SHP77 treated with DMSO at 0.1 percent for 48 hours (cell line): ENCODE data around the gene RPH3AL.
"Not testable (repeated sequence)": the region's sequence is repeated elsewhere in the genome, so short reads cannot be mapped to it uniquely, and the experiment has no call there.

ENCODE experiments used
- DNase-seq: peaks from one replicate; lab custom pipeline; 2025; lab: John Stamatoyannopoulos, UW

RPH3AL gene

GRCh38 chr17:379531-380465 lies 27.2 kb upstream of the RPH3AL start:
- no peak for DNase-seq

- peak; percentile 78 for DNase-seq
These were observed 25.5 kb upstream of the RPH3AL start for GRCh38 chr17:378068-378467.

- peak; percentile 87 for DNase-seq
These were observed 24.6 kb upstream of the RPH3AL start for GRCh38 chr17:376936-377863.

GRCh38 chr17:373613-374230 lies 21.1 kb upstream of the RPH3AL start:
- no peak for DNase-seq

GRCh38 chr17:372157-373152 lies 19.8 kb upstream of the RPH3AL start:
- DNase-seq, result no peak

- DNase-seq, result no peak
These were observed 19.0 kb upstream of the RPH3AL start for GRCh38 chr17:371583-371982.

- not testable (repeated sequence) for DNase-seq
These were observed 15.0 kb upstream of the RPH3AL start for GRCh38 chr17:367656-368055.

GRCh38 chr17:366657-367615 lies 14.3 kb upstream of the RPH3AL start:
- DNase-seq, result peak; percentile 25

GRCh38 chr17:364766-365165 lies 12.2 kb upstream of the RPH3AL start:
- no peak for DNase-seq

GRCh38 chr17:364308-364707 lies 11.7 kb upstream of the RPH3AL start:
- DNase-seq, result no peak

GRCh38 chr17:362721-363120 lies 10.1 kb upstream of the RPH3AL start:
- DNase-seq, result no peak

GRCh38 chr17:360092-360750 lies 7.6 kb upstream of the RPH3AL start:
- DNase-seq, result no peak

- DNase-seq, result no peak
These were observed 6.0 kb upstream of the RPH3AL start for GRCh38 chr17:358491-359151.

- no peak for DNase-seq
These were observed 5.0 kb upstream of the RPH3AL start for GRCh38 chr17:357644-358043.

- no peak for DNase-seq
These were observed 4.2 kb upstream of the RPH3AL start for GRCh38 chr17:356671-357434.

GRCh38 chr17:354651-355556 lies 2.3 kb upstream of the RPH3AL start:
- DNase-seq, result peak; percentile 98

GRCh38 chr17:353838-354234 lies 1.2 kb upstream of the RPH3AL start:
- no peak for DNase-seq
